Measurements from ENCODE around the gene SHLD3.

DNA sequence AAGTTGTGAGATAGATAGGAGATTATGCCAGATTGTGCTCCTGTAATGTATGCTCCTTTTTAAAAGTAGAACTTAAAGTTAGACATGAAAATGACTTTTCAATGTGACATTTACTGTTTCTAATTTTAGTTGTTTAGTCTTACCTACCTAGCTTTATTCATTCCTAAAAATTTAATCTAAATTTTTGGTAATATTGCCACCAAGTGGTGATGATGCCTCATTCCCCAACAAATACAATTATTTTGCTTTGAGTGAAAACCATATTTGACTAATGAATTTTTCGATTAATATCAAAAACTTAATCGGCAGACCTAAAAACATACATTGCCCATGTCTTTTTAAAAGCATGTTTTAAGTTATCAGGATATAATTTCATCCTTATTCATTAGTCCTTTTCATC is 36.1 kb upstream of the SHLD3 start:
- TF ChIP-seq, protein P1, sequence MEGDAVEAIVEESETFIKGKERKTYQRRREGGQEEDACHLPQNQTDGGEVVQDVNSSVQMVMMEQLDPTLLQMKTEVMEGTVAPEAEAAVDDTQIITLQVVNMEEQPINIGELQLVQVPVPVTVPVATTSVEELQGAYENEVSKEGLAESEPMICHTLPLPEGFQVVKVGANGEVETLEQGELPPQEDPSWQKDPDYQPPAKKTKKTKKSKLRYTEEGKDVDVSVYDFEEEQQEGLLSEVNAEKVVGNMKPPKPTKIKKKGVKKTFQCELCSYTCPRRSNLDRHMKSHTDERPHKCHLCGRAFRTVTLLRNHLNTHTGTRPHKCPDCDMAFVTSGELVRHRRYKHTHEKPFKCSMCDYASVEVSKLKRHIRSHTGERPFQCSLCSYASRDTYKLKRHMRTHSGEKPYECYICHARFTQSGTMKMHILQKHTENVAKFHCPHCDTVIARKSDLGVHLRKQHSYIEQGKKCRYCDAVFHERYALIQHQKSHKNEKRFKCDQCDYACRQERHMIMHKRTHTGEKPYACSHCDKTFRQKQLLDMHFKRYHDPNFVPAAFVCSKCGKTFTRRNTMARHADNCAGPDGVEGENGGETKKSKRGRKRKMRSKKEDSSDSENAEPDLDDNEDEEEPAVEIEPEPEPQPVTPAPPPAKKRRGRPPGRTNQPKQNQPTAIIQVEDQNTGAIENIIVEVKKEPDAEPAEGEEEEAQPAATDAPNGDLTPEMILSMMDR (IDR thresholded peaks at IDR 0.05): no peak
- no peak for TF ChIP-seq EP300 (IDR thresholded peaks at IDR 0.05)
- TF ChIP-seq POLR2A (IDR thresholded peaks at IDR 0.05): no peak
